ENCODE results near the gene RMND1.
"Not testable (repeated sequence)": the region's sequence is repeated elsewhere in the genome, so short reads cannot be mapped to it uniquely, and the experiment has no call there.

The RMND1 gene

GRCh38 chr6:151451950-151452749 is at the start of gene RMND1:
RMND1 (minus strand) TSS chr6:151452126; CDS start chr6:151445811, 6,315 bp downstream.
- DNase-seq: peak; percentile 98

GRCh38 chr6:151499551-151499950 is 47.6 kb upstream of the RMND1 start:
- DNase-seq: no peak

GRCh38 chr6:151498327-151498726 is 46.4 kb upstream of the RMND1 start:
- DNase-seq: no peak

DNA sequence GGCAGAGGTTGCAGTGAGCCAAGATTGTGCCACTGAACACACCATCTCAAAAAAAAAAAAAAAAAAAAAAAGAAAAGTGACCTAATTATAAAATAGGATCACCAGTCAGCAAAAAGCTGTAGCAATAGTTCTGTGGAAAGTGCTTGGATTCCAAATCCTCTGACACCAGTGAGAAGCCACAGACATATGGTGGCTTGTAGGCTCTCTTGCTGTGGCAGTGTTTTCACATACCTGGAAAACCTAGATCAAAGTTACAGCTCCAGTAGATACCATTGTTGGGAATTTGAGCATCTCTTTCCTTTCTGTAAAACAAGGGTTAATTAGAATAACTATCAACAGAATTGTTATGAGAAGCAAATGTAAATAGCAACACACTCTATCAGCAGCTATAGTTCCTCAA is 46.0 kb upstream of the RMND1 start:
- no peak for DNase-seq

- DNase-seq: no peak
These were observed 43.5 kb upstream of the RMND1 start for GRCh38 chr6:151495380-151495779.

- DNase-seq: no peak
These were observed 43.0 kb upstream of the RMND1 start for GRCh38 chr6:151494936-151495320.

DNA sequence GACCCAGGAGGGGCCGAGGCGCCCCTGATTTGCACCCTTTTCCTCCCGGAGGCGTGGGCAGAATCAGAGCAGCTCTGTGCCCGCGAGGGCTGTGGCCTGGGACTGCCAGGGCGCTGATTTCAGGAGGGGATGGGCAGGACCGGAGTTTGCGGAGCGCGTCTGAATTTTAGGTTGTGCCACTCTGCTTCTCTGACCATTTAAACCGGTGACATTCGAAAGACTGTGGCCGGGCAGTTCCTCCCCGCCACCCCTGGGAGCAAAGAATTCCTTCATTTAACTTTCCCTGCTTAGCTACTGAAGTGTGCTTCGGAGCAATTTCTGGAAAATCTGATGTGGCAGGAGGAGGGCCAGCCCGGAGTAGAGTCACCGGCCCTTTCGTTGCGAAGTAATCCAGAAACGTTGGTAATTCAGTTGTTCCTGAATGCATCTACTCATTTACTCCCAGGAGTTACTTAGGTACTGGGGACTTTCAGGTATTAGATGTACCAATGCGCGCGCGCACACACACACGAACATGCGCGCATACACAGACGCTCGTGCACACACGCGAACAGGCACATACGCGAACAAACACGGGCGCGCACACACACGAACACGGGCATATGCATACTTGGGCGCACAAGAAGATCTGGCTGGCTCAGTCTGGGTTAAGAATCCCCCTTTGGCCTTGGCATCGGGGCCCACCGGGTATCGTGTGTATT is 42.5 kb upstream of the RMND1 start:
- no peak for DNase-seq

DNA sequence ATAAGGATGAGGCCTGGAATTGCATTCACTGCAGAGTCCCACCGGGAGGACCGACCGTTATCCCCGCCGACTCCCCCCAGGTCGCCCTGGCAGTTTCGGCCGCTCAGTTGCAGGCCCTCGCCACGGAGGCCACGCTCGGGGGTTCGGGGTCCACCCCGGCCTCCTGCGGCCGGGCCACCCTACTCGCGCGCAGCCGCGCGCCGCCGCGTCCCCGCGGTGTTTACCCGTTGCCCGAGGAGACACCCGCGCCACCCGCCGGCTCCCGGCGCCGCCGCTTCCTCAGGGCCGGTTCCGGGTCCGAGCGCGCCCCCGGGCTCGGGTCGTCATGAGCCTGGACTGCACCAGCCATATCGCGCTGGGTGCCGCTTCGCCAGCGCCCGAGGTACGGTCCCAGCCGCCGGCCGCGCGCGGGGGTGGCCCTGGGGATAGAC is 41.9 kb upstream of the RMND1 start, which contains the start of gene CCDC170:
Gene CCDC170 (plus strand): TSS at position 214 of the 431 bp plus-strand sequence. CDS start 112 bp downstream, at position 326.
- DNase-seq: no peak

DNA sequence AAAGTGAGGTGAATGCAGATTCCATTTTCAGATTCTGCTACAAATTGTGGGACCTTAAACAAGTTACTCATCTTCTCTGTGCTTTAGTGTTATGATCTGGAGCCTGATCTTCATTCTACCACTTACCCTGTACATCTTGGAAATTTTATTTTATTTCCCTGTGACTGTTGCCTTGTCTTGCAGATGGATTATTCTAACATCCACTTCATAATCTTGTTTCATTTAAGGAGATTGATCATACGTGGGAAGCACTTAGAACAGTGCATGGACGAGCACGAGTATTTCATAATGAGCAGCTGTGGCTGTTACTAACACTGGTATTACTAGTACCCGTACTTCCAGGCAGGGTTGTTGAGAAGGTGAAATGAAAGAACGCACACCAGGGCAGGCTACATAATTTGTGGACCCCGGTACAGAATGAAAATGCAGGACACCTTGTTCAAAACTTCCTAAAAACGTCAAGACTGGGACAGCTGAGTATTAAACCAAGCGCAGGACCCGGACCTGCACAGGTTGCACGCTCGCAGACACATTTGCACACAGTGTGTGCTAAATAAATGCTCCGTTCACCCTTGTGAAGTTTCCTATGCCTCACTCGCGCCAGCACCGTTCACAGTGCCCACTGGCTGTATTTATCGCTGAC is 41.4 kb upstream of the RMND1 start:
- DNase-seq: no peak

DNA sequence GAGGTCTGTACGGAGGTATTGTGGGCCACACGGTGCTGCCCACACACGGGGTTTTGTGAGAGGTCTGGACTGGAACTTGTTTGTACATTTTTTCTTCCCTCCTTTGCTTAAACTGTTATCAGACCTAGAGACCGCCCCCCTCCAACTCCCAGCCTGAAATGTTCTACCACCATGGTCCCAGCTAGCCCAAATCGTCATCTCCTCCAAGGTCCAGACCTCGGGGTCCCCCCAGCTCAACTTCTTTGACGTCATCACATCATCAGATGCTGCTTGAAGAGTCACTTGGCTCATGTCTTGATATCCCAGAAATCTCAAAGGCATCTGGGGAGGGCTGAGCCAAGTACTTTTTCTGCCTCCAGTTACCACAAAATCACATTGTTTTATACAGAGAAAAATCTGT is 39.1 kb upstream of the RMND1 start:
- DNase-seq: no peak

DNA sequence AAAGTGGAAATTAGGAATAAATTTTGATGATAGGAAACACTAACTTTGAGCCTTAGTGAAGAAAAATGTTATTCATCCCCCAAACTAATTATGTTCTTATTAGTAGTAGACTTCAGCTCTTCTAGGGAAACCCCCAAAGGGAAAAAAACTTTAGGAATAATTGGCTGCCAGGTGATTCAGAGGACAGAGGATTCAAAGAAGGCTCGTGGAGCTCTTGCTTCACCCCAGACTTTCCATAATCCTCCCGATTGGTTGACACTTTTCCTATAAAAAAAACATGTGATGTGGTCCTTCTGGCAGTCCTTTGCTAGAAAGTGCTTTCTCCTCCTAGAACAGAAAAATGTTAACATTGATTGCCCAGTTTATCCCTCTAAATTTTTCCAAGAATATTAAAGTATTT is 36.3 kb upstream of the RMND1 start:
- DNase-seq: no peak

GRCh38 chr6:151483994-151484393 is 32.1 kb upstream of the RMND1 start:
- DNase-seq: no peak

GRCh38 chr6:151482290-151482689 is 30.4 kb upstream of the RMND1 start:
- DNase-seq: no peak

GRCh38 chr6:151481786-151482185 is 29.9 kb upstream of the RMND1 start:
- no peak for DNase-seq

DNA sequence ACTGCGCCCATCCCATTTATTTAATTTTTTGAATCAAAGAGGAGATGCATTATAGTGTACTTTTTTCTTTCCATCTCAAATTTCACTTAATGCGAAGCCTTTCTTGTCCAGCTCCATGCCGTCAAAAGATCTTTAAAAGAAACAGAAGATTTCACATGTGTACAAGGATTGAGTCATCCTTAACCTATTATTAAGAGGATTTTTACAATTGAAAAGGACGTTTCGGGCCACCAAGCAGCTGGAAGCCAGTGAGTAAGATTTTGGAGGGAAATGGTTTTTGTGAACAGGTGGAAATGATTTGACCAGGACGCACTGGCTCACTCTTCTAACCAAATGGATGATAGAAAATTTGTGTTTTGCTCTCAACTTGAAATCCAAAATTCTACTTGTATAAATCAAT is 26.7 kb upstream of the RMND1 start:
- no peak for DNase-seq

DNA sequence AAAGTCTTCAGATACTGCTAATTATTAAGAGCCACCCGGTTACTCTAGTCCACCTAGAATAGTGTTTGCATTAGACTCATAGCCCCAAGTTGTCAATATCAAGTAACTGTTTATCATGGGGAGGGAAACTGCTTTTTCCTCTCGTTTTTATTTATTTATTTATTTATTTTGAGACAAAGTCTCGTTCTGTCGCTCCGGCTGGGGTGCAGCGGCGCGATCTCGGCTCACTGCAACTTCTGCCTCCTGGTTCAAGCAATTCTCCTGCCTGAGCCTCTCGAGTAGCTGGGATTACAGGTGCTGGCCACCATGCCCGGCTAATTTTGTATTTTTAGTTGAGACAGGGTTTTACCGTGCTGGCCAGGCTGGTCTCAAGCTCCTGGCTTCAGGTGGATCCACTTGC is 25.8 kb upstream of the RMND1 start:
- no peak for DNase-seq

GRCh38 chr6:151475653-151476523 is 24.0 kb upstream of the RMND1 start:
- peak; percentile 24 for DNase-seq

- DNase-seq: no peak
These were observed 12.8 kb upstream of the RMND1 start for GRCh38 chr6:151464702-151465101.

- no peak for DNase-seq
These were observed 9.7 kb upstream of the RMND1 start for GRCh38 chr6:151461673-151462072.

GRCh38 chr6:151455751-151456398 is 3.9 kb upstream of the RMND1 start:
- DNase-seq: not testable (repeated sequence)

GRCh38 chr6:151452750-151453427 is 963 bp upstream of the RMND1 start:
- no peak for DNase-seq
